Measurements from ENCODE around the gene ZNF197.

The ZNF197 gene

DNA sequence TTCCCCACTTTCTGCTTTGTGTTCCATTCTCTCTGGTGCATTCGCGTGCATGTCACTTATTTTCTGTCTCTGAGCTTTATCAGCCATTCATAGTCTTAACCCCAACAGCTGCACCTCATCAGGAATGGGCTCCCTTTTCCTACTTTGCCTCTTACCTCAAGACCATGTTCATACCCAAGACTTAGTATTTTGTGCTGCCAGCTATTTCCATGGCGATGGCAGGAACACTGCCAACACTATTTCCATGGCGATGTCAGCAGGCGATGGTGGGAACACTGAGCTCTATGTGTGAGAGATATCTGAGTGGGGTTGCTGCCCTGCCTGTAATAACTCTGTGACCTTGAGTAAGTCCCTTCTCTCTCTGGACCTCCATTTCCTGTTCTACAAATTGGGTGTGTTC is 29.2 kb downstream of the ZNF197 start:
- no peak for TF ChIP-seq POLR2AphosphoS5 (IDR thresholded peaks at IDR 0.05; ENCODE audit: low read depth)
- TF ChIP-seq, protein P1, sequence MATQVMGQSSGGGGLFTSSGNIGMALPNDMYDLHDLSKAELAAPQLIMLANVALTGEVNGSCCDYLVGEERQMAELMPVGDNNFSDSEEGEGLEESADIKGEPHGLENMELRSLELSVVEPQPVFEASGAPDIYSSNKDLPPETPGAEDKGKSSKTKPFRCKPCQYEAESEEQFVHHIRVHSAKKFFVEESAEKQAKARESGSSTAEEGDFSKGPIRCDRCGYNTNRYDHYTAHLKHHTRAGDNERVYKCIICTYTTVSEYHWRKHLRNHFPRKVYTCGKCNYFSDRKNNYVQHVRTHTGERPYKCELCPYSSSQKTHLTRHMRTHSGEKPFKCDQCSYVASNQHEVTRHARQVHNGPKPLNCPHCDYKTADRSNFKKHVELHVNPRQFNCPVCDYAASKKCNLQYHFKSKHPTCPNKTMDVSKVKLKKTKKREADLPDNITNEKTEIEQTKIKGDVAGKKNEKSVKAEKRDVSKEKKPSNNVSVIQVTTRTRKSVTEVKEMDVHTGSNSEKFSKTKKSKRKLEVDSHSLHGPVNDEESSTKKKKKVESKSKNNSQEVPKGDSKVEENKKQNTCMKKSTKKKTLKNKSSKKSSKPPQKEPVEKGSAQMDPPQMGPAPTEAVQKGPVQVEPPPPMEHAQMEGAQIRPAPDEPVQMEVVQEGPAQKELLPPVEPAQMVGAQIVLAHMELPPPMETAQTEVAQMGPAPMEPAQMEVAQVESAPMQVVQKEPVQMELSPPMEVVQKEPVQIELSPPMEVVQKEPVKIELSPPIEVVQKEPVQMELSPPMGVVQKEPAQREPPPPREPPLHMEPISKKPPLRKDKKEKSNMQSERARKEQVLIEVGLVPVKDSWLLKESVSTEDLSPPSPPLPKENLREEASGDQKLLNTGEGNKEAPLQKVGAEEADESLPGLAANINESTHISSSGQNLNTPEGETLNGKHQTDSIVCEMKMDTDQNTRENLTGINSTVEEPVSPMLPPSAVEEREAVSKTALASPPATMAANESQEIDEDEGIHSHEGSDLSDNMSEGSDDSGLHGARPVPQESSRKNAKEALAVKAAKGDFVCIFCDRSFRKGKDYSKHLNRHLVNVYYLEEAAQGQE (IDR thresholded peaks at IDR 0.05; ENCODE audit: insufficient replicate concordance, low read depth): no peak
- no peak overlapping the region for H3K27ac ChIP-seq (replicated peaks)
- DNase-seq (ENCODE audit: low read depth in 1 of 2, low spot score in 1 of 2): no peak

DNA sequence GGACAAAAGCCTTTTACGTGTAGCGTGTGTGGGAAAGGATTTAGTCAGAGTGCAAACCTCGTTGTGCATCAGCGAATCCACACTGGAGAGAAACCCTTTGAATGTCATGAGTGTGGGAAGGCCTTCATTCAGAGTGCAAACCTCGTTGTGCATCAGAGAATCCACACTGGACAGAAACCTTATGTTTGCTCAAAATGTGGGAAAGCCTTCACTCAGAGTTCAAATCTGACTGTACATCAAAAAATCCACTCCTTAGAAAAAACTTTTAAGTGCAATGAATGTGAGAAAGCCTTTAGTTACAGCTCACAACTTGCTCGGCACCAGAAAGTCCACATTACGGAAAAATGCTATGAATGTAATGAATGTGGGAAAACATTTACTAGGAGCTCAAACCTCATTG is 34.2 kb downstream of the ZNF197 start:
- no peaks in the 10 kb centered on the region for H3K27me3 ChIP-seq (ENCODE audit: insufficient read depth, poor library complexity, severe bottlenecking)
- no peak for TF ChIP-seq POLR2AphosphoS5 (IDR thresholded peaks at IDR 0.05; ENCODE audit: low read depth)
- no peak for TF ChIP-seq GABPA (IDR thresholded peaks at IDR 0.05; ENCODE audit: low read depth)
- TF ChIP-seq SPI1 (IDR thresholded peaks at IDR 0.05; ENCODE audit: borderline replicate concordance, low read depth): no peak
- TF ChIP-seq, protein P1 (IDR thresholded peaks at IDR 0.05; ENCODE audit: insufficient replicate concordance, low read depth): no peak
- TF ChIP-seq, protein P2, sequence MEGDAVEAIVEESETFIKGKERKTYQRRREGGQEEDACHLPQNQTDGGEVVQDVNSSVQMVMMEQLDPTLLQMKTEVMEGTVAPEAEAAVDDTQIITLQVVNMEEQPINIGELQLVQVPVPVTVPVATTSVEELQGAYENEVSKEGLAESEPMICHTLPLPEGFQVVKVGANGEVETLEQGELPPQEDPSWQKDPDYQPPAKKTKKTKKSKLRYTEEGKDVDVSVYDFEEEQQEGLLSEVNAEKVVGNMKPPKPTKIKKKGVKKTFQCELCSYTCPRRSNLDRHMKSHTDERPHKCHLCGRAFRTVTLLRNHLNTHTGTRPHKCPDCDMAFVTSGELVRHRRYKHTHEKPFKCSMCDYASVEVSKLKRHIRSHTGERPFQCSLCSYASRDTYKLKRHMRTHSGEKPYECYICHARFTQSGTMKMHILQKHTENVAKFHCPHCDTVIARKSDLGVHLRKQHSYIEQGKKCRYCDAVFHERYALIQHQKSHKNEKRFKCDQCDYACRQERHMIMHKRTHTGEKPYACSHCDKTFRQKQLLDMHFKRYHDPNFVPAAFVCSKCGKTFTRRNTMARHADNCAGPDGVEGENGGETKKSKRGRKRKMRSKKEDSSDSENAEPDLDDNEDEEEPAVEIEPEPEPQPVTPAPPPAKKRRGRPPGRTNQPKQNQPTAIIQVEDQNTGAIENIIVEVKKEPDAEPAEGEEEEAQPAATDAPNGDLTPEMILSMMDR (IDR thresholded peaks at IDR 0.05; ENCODE audit: insufficient read depth, low read length): no peak
- no peak for DNase-seq (ENCODE audit: low read depth in 1 of 2, low spot score in 1 of 2)
- no peak overlapping the region for H3K27ac ChIP-seq (replicated peaks)
- H3K4me3 ChIP-seq (replicated peaks; ENCODE audit: insufficient read depth, low read length): no peak overlapping the region

More for the DNA sequence above, 29.2 kb downstream of the ZNF197 start:
- no peak overlapping the region for H3K4me3 ChIP-seq (replicated peaks; ENCODE audit: insufficient read depth, low read length)
- H3K27me3 ChIP-seq (ENCODE audit: insufficient read depth, poor library complexity, severe bottlenecking): no peaks in the 10 kb centered on the region

DNA sequence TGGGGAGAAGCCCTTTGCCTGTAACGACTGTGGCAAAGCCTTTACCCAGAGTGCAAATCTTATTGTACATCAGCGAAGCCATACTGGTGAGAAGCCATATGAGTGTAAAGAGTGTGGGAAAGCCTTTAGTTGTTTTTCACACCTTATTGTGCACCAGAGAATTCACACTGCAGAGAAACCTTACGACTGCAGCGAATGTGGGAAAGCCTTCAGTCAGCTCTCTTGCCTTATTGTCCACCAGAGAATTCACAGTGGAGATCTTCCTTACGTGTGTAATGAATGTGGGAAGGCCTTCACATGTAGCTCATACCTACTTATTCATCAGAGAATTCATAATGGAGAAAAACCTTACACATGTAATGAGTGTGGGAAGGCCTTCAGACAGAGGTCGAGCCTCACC is 34.6 kb downstream of the ZNF197 start:
- Histone ChIP-seq H3K27me3 (ENCODE audit: insufficient read depth, poor library complexity, severe bottlenecking) (no peaks in the 10 kb centered on the region), H3K27ac (replicated peaks) (no peak overlapping the region), H3K4me3 (replicated peaks; ENCODE audit: insufficient read depth, low read length) (no peak overlapping the region)
- no peak for DNase-seq (ENCODE audit: low read depth in 1 of 2, low spot score in 1 of 2)
- TF ChIP-seq GABPA (IDR thresholded peaks at IDR 0.05; ENCODE audit: low read depth) (no peak), POLR2AphosphoS5 (IDR thresholded peaks at IDR 0.05; ENCODE audit: low read depth) (no peak), SPI1 (IDR thresholded peaks at IDR 0.05; ENCODE audit: borderline replicate concordance, low read depth) (no peak)
- TF ChIP-seq, protein P2 (IDR thresholded peaks at IDR 0.05; ENCODE audit: insufficient read depth, low read length): no peak
- TF ChIP-seq, protein P1 (IDR thresholded peaks at IDR 0.05; ENCODE audit: insufficient replicate concordance, low read depth): no peak

DNA sequence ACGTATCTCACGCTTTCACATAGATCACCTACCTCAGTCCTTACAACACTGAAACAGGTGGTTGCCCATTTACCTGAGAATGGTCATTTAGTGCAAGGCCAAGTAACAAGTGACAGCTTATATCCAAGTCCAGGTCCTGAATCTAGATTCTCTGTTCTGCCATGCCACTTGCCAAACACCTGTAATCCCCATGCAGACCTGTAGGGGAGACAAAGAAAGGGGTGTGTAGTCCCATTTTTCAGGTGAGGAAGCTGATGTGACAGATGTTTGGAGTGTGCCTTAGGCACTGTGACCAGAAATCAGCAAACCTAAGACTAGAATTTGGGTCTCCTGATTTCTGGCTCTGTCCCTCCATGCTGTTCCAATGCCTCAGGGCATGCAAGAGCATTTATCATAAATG is 36.4 kb downstream of the ZNF197 start:
- no peak for DNase-seq (ENCODE audit: low read depth in 1 of 2, low spot score in 1 of 2)
- no peak overlapping the region for H3K4me3 ChIP-seq (replicated peaks; ENCODE audit: insufficient read depth, low read length)
- no peaks in the 10 kb centered on the region for H3K27me3 ChIP-seq (ENCODE audit: insufficient read depth, poor library complexity, severe bottlenecking)
- H3K27ac ChIP-seq (replicated peaks): no peak overlapping the region
- TF ChIP-seq, protein P2 (IDR thresholded peaks at IDR 0.05; ENCODE audit: insufficient read depth, low read length): no peak
- TF ChIP-seq POLR2AphosphoS5 (IDR thresholded peaks at IDR 0.05; ENCODE audit: low read depth) (no peak), GABPA (IDR thresholded peaks at IDR 0.05; ENCODE audit: low read depth) (no peak), SPI1 (IDR thresholded peaks at IDR 0.05; ENCODE audit: borderline replicate concordance, low read depth) (no peak)
- TF ChIP-seq, protein P1 (IDR thresholded peaks at IDR 0.05; ENCODE audit: insufficient replicate concordance, low read depth): no peak
